Activated CD4-positive, alpha-beta T cell treated with anti-CD3 and anti-CD28 coated beads for 36 hours (primary cell): ENCODE results near the gene RHBDL3. TPM values are rescaled to one million over a fixed set of nuclear protein-coding genes. Genes with fewer than 3 reads are reported as not detected.
"Not testable (repeated sequence)": the region's sequence is repeated elsewhere in the genome, so short reads cannot be mapped to it uniquely, and the experiment has no call there.

Source experiments
- ATAC-seq: fragments of 200-7000 bp; cut with Tn5 transposase; one replicate; pipeline ENCODE4 v1.10.0; 2021; ENCODE audit warnings: mild to moderate bottlenecking, moderate library complexity
- CTCF ChIA-PET: fragments of 350-600 bp; sonication (Branson Sonifier 250); formaldehyde crosslinking; loops from one replicate; lab custom pipeline; 2021; ENCODE audit warnings: antibody characterized with exemption; lab: Charles Lee
- POLR2A ChIA-PET: fragments of 350-600 bp; sonication (Branson Sonifier 250); formaldehyde crosslinking; loops from one replicate; lab custom pipeline; 2021; ENCODE audit warnings: antibody characterized with exemption, inconsistent platforms; lab: Charles Lee
- DNase-seq: peaks from one replicate; pipeline ENCODE4 v3.0.0-alpha.2; 2020
- H3K27ac Mint-ChIP-seq: one replicate; pipeline ENCODE4 v1.8.0; 2021; ENCODE audit warnings: mixed read lengths
- H3K27me3 Mint-ChIP-seq: one replicate; pipeline ENCODE4 v1.8.0; 2021; ENCODE audit warnings: mixed read lengths
- H3K36me3 Mint-ChIP-seq: one replicate; pipeline ENCODE4 v1.8.0; 2021; ENCODE audit warnings: low read depth, mixed read lengths
- H3K4me1 Mint-ChIP-seq: one replicate; pipeline ENCODE4 v1.8.0; 2021; ENCODE audit warnings: mixed read lengths
- H3K4me3 Mint-ChIP-seq: one replicate; pipeline ENCODE4 v1.8.0; 2021; ENCODE audit warnings: mild to moderate bottlenecking, moderate library complexity, mixed read lengths
- H3K9me3 Mint-ChIP-seq: one replicate; pipeline ENCODE4 v1.8.0; 2021; ENCODE audit warnings: low read depth, mixed read lengths
- intact Hi-C, 2 experiments: fragments of 100-400 bp; cut with DNase I in 1 of 2; cut with micrococcal nuclease in 1 of 2; formaldehyde crosslinking; loops; one replicate each; pipeline versions ENCODE4 v1.14.2 to v1.15.1; 2022 to 2024; cut with DNase I, micrococcal nuclease
- total RNA-seq, 2 experiments: library from RNA; stranded (reverse); gene quantifications; one replicate each; pipeline ENCODE4 v1.2.3, GENCODE V29; 2021

RHBDL3 gene
- total RNA-seq, 2 experiments from 2014 or later: 0.09 TPM; not detected in 1

DNA sequence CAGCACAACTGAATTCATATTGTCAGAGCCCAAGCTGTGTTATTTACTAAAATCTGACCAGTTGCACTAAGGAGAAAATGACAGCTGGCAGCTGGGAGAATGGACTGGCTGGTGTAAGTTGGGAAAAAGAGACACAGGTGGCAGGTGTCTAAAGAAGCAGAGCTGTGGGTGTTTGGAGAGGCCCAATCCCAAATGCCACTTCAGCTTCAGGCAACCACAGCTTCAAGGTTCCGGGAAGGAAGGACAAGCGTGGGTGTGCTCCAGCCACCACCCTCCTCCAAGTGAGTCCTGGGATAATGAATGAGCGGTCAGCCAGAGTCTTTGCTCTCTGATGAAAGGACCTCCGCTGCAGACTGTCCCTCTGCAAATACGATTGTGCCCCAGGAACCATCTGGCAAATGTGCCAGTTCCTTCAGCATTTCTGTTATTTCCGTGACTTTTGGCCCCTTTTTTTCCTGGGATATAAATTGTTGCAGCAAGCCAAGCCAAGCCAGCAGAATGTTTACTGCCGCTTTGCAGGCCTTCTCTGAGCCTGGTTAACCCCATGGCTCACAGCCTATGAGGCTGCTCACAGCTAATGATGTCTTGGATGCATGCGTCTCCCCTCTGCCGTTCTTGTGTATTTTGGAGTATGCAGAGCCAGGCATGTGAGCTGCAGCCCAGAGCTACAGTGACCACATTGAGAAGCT, 9.5 kb upstream of the RHBDL3 start:
- ChIA-PET POLR2A (no interaction called here), CTCF (interaction anchor here (0.6 to 1.3 kb wide), 3 partner anchors 48 to 73 kb away, joined by 4 to 6 read pairs (median 4); no protein-coding TSS in a partner anchor)
- H3K36me3 Mint-ChIP-seq: no peaks in the 10 kb centered on the region
- no peak for ATAC-seq
- DNase-seq: no peak
- peaks cover 6% of the 10 kb centered on the region for H3K27me3 Mint-ChIP-seq
- no peak overlapping the region for H3K4me3 Mint-ChIP-seq
- H3K27ac Mint-ChIP-seq: no peak overlapping the region
- intact Hi-C loops: loop anchor here (10.0 kb wide), 2 partner anchors 149 to 189 kb away; partner anchors contain the start of gene PSMD11 (in 2 of the 2)
- no peaks in the 10 kb centered on the region for H3K9me3 Mint-ChIP-seq
- H3K4me1 Mint-ChIP-seq: no peaks in the 10 kb centered on the region

DNA sequence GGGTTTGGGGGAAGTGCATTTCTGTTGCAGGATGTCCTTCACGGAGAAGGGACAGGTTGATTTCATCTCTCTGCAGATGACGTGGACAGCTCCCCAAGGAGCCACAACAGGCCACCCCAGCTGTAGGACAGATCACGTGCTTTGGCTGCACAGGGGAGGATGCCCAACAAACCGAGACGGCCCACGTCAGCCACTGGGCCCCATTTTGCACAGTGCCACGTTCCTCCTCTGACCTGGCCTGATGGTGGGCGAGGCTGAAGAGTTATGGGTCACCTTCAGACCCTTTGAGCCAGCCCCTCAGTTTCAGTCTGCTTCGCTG, 9.0 kb upstream of the RHBDL3 start:
- POLR2A ChIA-PET: no interaction called here
- intact Hi-C loops: loop anchor here (10.0 kb wide), 2 partner anchors 148 to 188 kb away; partner anchors contain the start of gene PSMD11 (in 2 of the 2)
- CTCF ChIA-PET: interaction anchor here (0.7 to 1.4 kb wide), 2 partner anchors 64 to 133 kb away, joined by 3 to 6 read pairs; no protein-coding TSS in a partner anchor
- Mint-ChIP-seq H3K36me3 (no peaks in the 10 kb centered on the region), H3K27ac (no peak overlapping the region), H3K4me3 (no peak overlapping the region), H3K9me3 (no peaks in the 10 kb centered on the region), H3K27me3 (peaks cover 8% of the 10 kb centered on the region), H3K4me1 (no peaks in the 10 kb centered on the region)
- DNase-seq (no peak), ATAC-seq (no peak)

DNA sequence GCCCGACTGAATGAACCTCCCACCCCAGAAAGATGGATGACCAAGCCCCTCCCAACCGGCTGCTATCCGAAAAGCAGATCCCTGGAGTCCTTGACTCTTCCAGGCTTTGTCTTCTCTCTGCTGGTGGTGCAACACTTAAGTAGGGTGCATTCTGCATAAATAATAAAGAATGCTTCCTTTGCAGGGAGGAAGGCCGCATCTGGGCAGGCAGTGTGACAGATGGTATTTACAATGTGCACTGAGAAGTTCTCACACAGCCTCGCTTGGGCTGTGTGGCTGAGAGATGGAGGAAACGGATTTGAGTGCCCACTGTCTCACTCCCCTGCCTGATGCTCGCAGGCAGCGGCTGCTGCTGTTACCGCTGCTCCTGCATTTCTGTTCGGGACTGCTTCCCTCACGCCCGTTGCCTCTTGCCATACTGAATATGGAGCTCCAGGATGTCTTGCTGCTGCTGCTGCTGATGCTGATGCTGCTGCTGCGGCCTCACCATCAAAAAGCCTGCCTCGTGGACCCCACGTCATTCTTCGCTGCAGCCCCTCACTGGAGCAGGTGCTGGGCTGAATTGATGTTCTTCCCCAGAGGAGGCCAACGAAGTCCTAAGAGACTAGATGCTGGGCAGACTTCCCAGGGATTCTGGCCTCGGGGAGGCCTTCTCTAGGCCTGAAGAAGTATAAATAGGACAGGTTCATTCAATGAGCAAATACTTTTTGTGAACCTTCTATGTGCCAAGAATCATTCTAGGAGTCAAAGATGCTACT, 7.1 kb upstream of the RHBDL3 start:
- Mint-ChIP-seq H3K9me3 (no peaks in the 10 kb centered on the region), H3K4me1 (no peaks in the 10 kb centered on the region), H3K36me3 (no peaks in the 10 kb centered on the region), H3K27ac (no peak overlapping the region), H3K4me3 (no peak overlapping the region), H3K27me3 (peaks cover 18% of the 10 kb centered on the region)
- DNase-seq (no peak), ATAC-seq (no peak)
- ChIA-PET POLR2A (no interaction called here), CTCF (interaction anchor here (1.2 to 1.4 kb wide), 2 partner anchors 11 to 62 kb away, joined by 3 to 6 read pairs; no protein-coding TSS in a partner anchor)
- intact Hi-C loops: loop anchor here (10.0 kb wide), 2 partner anchors 146 to 186 kb away; partner anchors contain the start of gene PSMD11 (in 2 of the 2)

DNA sequence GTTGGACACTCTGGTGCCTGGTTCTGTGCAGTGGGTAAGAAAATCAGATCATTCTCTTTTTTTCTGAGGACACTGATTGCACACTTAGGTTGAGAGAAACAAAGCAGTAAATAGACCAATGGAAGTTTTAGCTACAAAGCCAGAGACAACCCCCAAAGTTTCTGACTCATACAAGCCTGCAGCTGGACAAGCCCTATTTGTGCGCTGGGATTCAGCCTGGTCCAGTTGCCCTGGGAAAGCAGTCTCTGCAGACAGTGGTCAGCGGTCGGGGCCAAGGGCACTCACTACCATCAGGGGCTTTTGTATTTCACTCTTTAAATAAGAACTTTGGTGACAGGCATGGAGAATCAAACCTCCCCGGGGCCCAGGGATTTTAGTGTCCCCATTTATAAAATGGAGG, 6.0 kb upstream of the RHBDL3 start:
- no peak for ATAC-seq
- POLR2A ChIA-PET: no interaction called here

DNA sequence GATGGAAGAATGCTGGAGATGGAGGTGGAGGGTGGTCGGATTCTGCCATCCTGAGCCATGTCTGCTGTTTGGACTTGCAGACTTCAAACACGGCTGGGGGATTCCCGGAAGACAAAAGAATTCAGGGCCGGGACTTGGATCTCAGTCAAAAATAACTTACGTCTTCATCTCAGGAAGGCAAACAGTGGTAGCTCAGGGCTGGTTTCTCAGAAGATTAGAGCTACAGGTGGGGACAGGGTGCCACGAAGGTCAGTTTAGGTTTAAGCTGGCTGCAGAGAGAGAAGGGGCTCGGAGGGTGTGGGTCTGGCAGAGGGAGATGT, 4.3 kb upstream of the RHBDL3 start:
- POLR2A ChIA-PET: no interaction called here
- CTCF ChIA-PET: no interaction called here
- peaks cover 34% of the 10 kb centered on the region for H3K27me3 Mint-ChIP-seq

More for the DNA sequence above, 6.0 kb upstream of the RHBDL3 start:
- Mint-ChIP-seq H3K27ac (no peak overlapping the region), H3K36me3 (no peaks in the 10 kb centered on the region), H3K4me1 (no peaks in the 10 kb centered on the region), H3K4me3 (no peak overlapping the region), H3K27me3 (peaks cover 28% of the 10 kb centered on the region), H3K9me3 (no peaks in the 10 kb centered on the region)
- CTCF ChIA-PET: interaction anchor here (1.2 kb wide), 1 partner anchor 12 kb away, joined by 3 read pairs; no protein-coding TSS in a partner anchor
- DNase-seq: no peak
- intact Hi-C loops: loop anchor here (10.0 kb wide), 2 partner anchors 145 to 185 kb away; partner anchors contain the start of gene PSMD11 (in 2 of the 2)

DNA sequence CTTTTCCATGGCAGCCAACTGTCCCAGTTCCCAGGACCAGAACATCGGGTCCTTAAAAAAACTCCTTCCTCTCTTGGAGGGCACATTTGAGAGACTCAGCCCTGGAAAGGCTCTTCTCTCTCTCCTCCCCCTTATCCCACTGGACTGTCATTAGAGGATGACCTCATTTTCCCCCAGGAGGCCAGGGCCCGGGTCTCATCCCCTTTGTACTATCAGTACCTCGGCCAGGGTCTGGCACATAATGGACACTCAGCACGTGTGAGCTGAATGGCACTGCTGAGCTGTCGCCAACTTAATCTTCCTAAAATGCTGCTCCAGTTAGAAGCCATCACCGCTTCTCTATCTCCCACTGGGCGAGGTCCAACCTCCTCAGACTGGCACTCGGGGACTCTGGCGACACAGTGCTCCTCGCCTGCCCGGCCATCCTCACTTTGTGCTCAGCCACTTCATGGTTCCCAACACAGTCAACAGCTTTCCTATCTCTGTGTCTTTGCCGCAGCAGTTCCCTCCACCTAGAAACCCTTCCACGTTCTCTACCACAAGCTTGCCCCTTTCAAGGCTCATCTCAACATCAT, 3.6 kb upstream of the RHBDL3 start:
- no peak overlapping the region for H3K27ac Mint-ChIP-seq
- ChIA-PET CTCF (interaction anchor here (0.6 kb wide), 1 partner anchor 547 kb away, joined by 4 read pairs; no protein-coding TSS in a partner anchor), POLR2A (no interaction called here)
- no peak overlapping the region for H3K4me3 Mint-ChIP-seq
- no peaks in the 10 kb centered on the region for H3K9me3 Mint-ChIP-seq
- no peaks in the 10 kb centered on the region for H3K36me3 Mint-ChIP-seq
- DNase-seq (no peak), ATAC-seq (no peak)
- H3K27me3 Mint-ChIP-seq: peaks cover 36% of the 10 kb centered on the region
- peaks cover 2% of the 10 kb centered on the region for H3K4me1 Mint-ChIP-seq
- intact Hi-C loops: no loop called here

More for the DNA sequence above, 4.3 kb upstream of the RHBDL3 start:
- H3K4me1 Mint-ChIP-seq: no peaks in the 10 kb centered on the region
- intact Hi-C loops: no loop called here
- H3K36me3 Mint-ChIP-seq: no peaks in the 10 kb centered on the region
- DNase-seq: no peak
- no peak overlapping the region for H3K4me3 Mint-ChIP-seq
- H3K9me3 Mint-ChIP-seq: no peaks in the 10 kb centered on the region
- ATAC-seq: no peak
- no peak overlapping the region for H3K27ac Mint-ChIP-seq

DNA sequence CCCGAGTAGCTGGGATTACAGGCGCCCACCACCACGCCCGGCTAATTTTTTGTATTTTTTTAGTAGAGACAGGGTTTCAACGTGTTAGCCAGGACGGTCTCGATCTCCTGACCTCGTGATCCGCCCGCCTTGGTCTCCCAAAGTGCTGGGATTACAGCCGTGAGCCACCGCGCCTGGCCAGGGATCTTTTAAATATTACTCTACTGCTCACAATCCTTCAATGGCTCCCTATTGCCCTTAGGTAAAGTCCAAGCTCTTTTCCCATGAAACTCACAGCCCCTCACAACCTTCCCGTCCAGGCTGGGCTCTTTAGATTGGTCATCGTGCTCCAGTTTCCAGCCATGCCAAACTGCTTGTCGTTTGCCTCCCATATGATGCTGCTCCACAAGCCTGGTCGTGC, 2.1 kb upstream of the RHBDL3 start:
- H3K27me3 Mint-ChIP-seq: peaks cover 48% of the 10 kb centered on the region
- ATAC-seq, intact Hi-C loops, H3K27ac Mint-ChIP-seq, H3K36me3 Mint-ChIP-seq, CTCF ChIA-PET, H3K9me3 Mint-ChIP-seq, H3K4me3 Mint-ChIP-seq, H3K4me1 Mint-ChIP-seq, POLR2A ChIA-PET, DNase-seq: not testable (repeated sequence)

DNA sequence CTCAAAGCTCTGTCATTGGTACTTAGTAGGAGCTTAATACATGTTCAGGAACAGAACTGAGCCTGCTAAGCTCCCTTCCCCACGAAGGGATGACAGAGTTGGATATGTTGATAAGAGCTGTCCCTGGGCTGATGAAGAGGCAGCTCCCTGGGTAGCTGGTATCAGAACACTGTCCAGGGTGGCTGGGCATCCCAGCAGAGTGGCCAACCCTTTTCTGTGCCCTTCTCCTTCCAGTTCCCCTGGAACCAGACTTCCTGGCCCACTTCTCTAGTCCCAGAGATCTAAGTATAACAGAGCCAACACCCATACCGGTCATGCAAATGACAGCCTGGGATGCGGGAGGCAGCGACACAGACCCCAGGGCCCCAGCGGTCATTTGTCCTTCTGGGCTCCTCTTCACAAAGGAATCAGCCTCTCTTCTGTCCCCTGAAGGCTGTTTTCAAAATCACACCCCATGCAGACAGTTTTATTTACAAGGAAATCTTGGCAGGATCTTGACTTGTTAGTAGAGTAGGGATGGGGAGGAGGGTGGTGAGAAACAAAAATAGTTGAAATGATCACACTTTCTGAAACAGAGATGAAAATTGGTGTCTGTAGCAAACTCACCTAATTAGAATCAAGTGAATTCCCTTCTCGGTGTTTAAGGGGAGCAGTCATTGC, 1.4 kb upstream of the RHBDL3 start:
- ATAC-seq: no peak
- peaks cover 8% of the 10 kb centered on the region for H3K4me1 Mint-ChIP-seq
- H3K27ac Mint-ChIP-seq: no peak overlapping the region
- no peak for DNase-seq
- POLR2A ChIA-PET: no interaction called here
- no peaks in the 10 kb centered on the region for H3K9me3 Mint-ChIP-seq
- CTCF ChIA-PET: interaction anchor here (0.8 kb wide), 1 partner anchor 55 kb away, joined by 3 read pairs; no protein-coding TSS in a partner anchor
- intact Hi-C loops: no loop called here
- no peaks in the 10 kb centered on the region for H3K36me3 Mint-ChIP-seq
- H3K4me3 Mint-ChIP-seq: peak overlapping the region; percentile 4
- H3K27me3 Mint-ChIP-seq: peaks cover 54% of the 10 kb centered on the region

DNA sequence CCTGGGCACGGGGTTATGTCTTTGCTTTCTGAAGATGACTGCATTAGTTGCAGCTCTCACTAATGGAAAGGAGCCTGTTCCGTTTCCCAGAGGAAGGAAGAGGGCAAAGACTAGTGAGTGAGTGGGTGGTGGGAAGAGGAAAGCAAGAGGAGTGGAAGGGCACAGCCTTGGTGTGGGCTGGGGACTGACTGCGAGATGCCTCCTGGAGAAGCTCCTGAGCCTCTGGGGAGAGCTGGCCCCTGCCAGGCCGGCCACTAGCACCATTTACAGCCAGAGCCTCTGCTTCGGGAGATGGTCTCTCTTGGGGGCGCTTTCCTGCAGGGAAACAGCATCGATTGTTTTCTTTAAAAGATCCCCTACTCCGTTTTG, 825 bp upstream of the RHBDL3 start:
- Mint-ChIP-seq H3K4me1 (peaks cover 8% of the 10 kb centered on the region), H3K36me3 (no peaks in the 10 kb centered on the region), H3K9me3 (no peaks in the 10 kb centered on the region), H3K27me3 (peaks cover 58% of the 10 kb centered on the region), H3K4me3 (peak overlapping the region; percentile 4), H3K27ac (no peak overlapping the region)
- DNase-seq (no peak), ATAC-seq (no peak)
- ChIA-PET POLR2A (no interaction called here), CTCF (interaction anchor here (0.8 kb wide), 1 partner anchor 54 kb away, joined by 3 read pairs; no protein-coding TSS in a partner anchor)
- intact Hi-C loops: loop anchor here in 1 of 2 experiments (5.0 kb wide), 1 partner anchor 52 kb away; no protein-coding TSS in a partner anchor

DNA sequence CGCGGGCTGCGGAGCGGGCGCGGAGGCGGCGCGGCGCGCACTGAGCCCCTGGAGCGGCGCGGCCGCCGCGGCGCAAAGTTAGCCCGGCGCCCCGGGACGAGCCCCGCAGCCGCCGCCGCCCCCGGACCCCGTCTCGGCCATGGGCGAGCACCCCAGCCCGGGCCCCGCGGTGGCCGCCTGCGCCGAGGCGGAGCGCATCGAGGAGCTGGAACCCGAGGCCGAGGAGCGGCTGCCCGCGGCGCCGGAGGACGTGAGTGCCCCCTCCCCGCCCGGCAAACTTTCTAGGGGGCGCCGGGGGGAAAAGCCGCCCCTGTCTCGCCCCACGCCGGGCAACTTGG, 388 bp downstream of the RHBDL3 start:
- intact Hi-C loops: loop anchor here in 1 of 2 experiments (5.0 kb wide), 1 partner anchor 51 kb away; no protein-coding TSS in a partner anchor
- Mint-ChIP-seq H3K27ac (no peak overlapping the region), H3K27me3 (peaks cover 62% of the 10 kb centered on the region), H3K4me3 (no peak overlapping the region), H3K36me3 (no peaks in the 10 kb centered on the region), H3K9me3 (no peaks in the 10 kb centered on the region), H3K4me1 (peaks cover 8% of the 10 kb centered on the region)
- peak; percentile 7 for ATAC-seq
- ChIA-PET POLR2A (no interaction called here), CTCF (no interaction called here)
- DNase-seq: no peak
